MM.1S (cell line): Measurements from ENCODE around the gene KCNQ1.

ENCODE experiments used
- DNase-seq: peaks from one replicate; pipeline ENCODE4 v3.0.0-alpha.2; 2015
- H2AFZ ChIP-seq: fragments of 300-600 bp; sonication (generic); 2 replicates; pipeline ENCODE4 v1.6.0; 2016; ENCODE audit warnings: antibody characterized with exemption, low read length
- H3F3A ChIP-seq: fragments of 300-600 bp; sonication (generic); 2 replicates; pipeline ENCODE4 v1.6.1; 2016; ENCODE audit warnings: mild to moderate bottlenecking, antibody characterized with exemption, low read length, moderate library complexity, mixed read lengths; ENCODE audit not compliant: insufficient read depth
- H3K27ac ChIP-seq: fragments of 300-600 bp; sonication (generic); 2 replicates; pipeline ENCODE4 v1.5.1; 2016; ENCODE audit warnings: mild to moderate bottlenecking, low read length
- H3K27me3 ChIP-seq: fragments of 300-600 bp; sonication (generic); replicated peaks from 2 replicates; pipeline ENCODE4 v1.6.0; 2016; ENCODE audit warnings: low read length; ENCODE audit not compliant: insufficient read depth
- H3K36me3 ChIP-seq: fragments of 300-600 bp; sonication (generic); replicated peaks from 2 replicates; pipeline ENCODE4 v1.6.1; 2016; ENCODE audit warnings: mild to moderate bottlenecking, low read length, mixed read lengths; ENCODE audit not compliant: insufficient read depth
- H3K4me1 ChIP-seq: fragments of 300-600 bp; sonication (generic); 2 replicates; pipeline ENCODE4 v1.6.1; 2016; ENCODE audit warnings: low read length, mixed read lengths
- H3K4me2 ChIP-seq: fragments of 300-600 bp; sonication (generic); 2 replicates; pipeline ENCODE4 v1.6.0; 2016; ENCODE audit warnings: low read depth, low read length
- H3K4me3 ChIP-seq: fragments of 300-600 bp; sonication (generic); 2 replicates; pipeline ENCODE4 v1.5.1; 2016; ENCODE audit warnings: low read length, mixed read lengths
- H3K79me2 ChIP-seq: fragments of 300-600 bp; sonication (generic); 2 replicates; pipeline ENCODE4 v1.6.1; 2016; ENCODE audit warnings: mixed run types, low read length, mixed read lengths
- H3K9ac ChIP-seq: fragments of 300-600 bp; sonication (generic); 2 replicates; pipeline ENCODE4 v1.6.1; 2016; ENCODE audit warnings: low read length, mixed read lengths
- H3K9me2 ChIP-seq: fragments of 300-600 bp; sonication (generic); replicated peaks from 2 replicates; pipeline ENCODE4 v1.6.1; 2016; ENCODE audit warnings: mild to moderate bottlenecking, low read length, mixed read lengths; ENCODE audit not compliant: insufficient read depth
- H3K9me3 ChIP-seq: fragments of 300-600 bp; sonication (generic); replicated peaks from 2 replicates; pipeline ENCODE4 v1.6.1; 2016; ENCODE audit warnings: mild to moderate bottlenecking, low read length, mixed read lengths; ENCODE audit not compliant: insufficient read depth
- H4K20me1 ChIP-seq: fragments of 300-600 bp; sonication (generic); 2 replicates; pipeline ENCODE4 v1.6.1; 2016; ENCODE audit warnings: mild to moderate bottlenecking, low read length, moderate library complexity, mixed read lengths; ENCODE audit not compliant: insufficient read depth
- EZH2 ChIP-seq: fragments of 300-600 bp; sonication (generic); optimal IDR thresholded peaks from 2 replicates; pipeline ENCODE3; 2017; ENCODE audit warnings: low read depth, mild to moderate bottlenecking, antibody characterized with exemption, low read length, mixed read lengths
- EZH2phosphoT487 ChIP-seq: fragments of 300-600 bp; sonication (generic); IDR thresholded peaks from 2 replicates; pipeline ENCODE4 v1.6.1; 2018; ENCODE audit warnings: antibody characterized with exemption, low read length
- TF ChIP-seq, protein P1 (sequence below): fragments of 300-600 bp; sonication (generic); IDR thresholded peaks from 2 replicates; pipeline ENCODE4 v1.5.1; 2016; ENCODE audit warnings: antibody characterized with exemption, low read length, mixed read lengths

Gene KCNQ1

GRCh38 chr11:2672553-2673249 is 227.9 kb downstream of the KCNQ1 start:
- no peaks in the 10 kb centered on the region for H4K20me1 ChIP-seq
- H3K9me2 ChIP-seq: no peaks in the 10 kb centered on the region
- no peaks in the 10 kb centered on the region for H3K79me2 ChIP-seq
- H3K27me3 ChIP-seq: no peaks in the 10 kb centered on the region
- H3K4me2 ChIP-seq: no peak overlapping the region
- no peak overlapping the region for H2AFZ ChIP-seq
- no peaks in the 10 kb centered on the region for H3F3A ChIP-seq
- H3K9ac ChIP-seq: no peak overlapping the region
- H3K4me3 ChIP-seq: no peak overlapping the region
- no peaks in the 10 kb centered on the region for H3K9me3 ChIP-seq
- H3K36me3 ChIP-seq: no peaks in the 10 kb centered on the region
- DNase-seq: no peak
- H3K4me1 ChIP-seq: no peaks in the 10 kb centered on the region
- TF ChIP-seq EZH2phosphoT487: no peak
- TF ChIP-seq EZH2: no peak
- TF ChIP-seq, protein P1, sequence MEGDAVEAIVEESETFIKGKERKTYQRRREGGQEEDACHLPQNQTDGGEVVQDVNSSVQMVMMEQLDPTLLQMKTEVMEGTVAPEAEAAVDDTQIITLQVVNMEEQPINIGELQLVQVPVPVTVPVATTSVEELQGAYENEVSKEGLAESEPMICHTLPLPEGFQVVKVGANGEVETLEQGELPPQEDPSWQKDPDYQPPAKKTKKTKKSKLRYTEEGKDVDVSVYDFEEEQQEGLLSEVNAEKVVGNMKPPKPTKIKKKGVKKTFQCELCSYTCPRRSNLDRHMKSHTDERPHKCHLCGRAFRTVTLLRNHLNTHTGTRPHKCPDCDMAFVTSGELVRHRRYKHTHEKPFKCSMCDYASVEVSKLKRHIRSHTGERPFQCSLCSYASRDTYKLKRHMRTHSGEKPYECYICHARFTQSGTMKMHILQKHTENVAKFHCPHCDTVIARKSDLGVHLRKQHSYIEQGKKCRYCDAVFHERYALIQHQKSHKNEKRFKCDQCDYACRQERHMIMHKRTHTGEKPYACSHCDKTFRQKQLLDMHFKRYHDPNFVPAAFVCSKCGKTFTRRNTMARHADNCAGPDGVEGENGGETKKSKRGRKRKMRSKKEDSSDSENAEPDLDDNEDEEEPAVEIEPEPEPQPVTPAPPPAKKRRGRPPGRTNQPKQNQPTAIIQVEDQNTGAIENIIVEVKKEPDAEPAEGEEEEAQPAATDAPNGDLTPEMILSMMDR: no peak
- H3K27ac ChIP-seq: no peak overlapping the region

GRCh38 chr11:2673250-2673610 is 228.4 kb downstream of the KCNQ1 start:
- no peaks in the 10 kb centered on the region for H3K4me1 ChIP-seq
- H3K4me2 ChIP-seq: no peak overlapping the region
- H2AFZ ChIP-seq: no peak overlapping the region
- no peaks in the 10 kb centered on the region for H3K9me2 ChIP-seq
- H3K9me3 ChIP-seq: no peaks in the 10 kb centered on the region
- H3K9ac ChIP-seq: no peak overlapping the region
- H4K20me1 ChIP-seq: no peaks in the 10 kb centered on the region
- H3K27ac ChIP-seq: no peak overlapping the region
- DNase-seq: no peak
- H3K79me2 ChIP-seq: no peaks in the 10 kb centered on the region
- TF ChIP-seq EZH2 (no peak), EZH2phosphoT487 (no peak)
- TF ChIP-seq, protein P1: no peak
- H3K27me3 ChIP-seq: no peaks in the 10 kb centered on the region
- H3F3A ChIP-seq: no peaks in the 10 kb centered on the region
- H3K4me3 ChIP-seq: no peak overlapping the region
- H3K36me3 ChIP-seq: no peaks in the 10 kb centered on the region

GRCh38 chr11:2673871-2674471 is 229.2 kb downstream of the KCNQ1 start:
- H3K27ac ChIP-seq: no peak overlapping the region
- H3K4me3 ChIP-seq: no peak overlapping the region
- no peak for DNase-seq
- no peaks in the 10 kb centered on the region for H3K9me3 ChIP-seq
- H3K27me3 ChIP-seq: no peaks in the 10 kb centered on the region
- no peaks in the 10 kb centered on the region for H3K4me1 ChIP-seq
- no peak overlapping the region for H3K9ac ChIP-seq
- H3K79me2 ChIP-seq: no peaks in the 10 kb centered on the region
- no peaks in the 10 kb centered on the region for H3K9me2 ChIP-seq
- H3F3A ChIP-seq: no peaks in the 10 kb centered on the region
- H3K4me2 ChIP-seq: no peak overlapping the region
- no peaks in the 10 kb centered on the region for H3K36me3 ChIP-seq
- TF ChIP-seq EZH2 (no peak), EZH2phosphoT487 (no peak)
- TF ChIP-seq, protein P1: no peak
- no peak overlapping the region for H2AFZ ChIP-seq
- no peaks in the 10 kb centered on the region for H4K20me1 ChIP-seq
